Activated gamma-delta T cell treated with anti-CD3 and anti-CD28 coated beads, Interleukin-2, amount 50 U/mL, for 16 hours (primary cell): ENCODE data around the gene DPH2.

Source experiments
- DNase-seq: peaks from one replicate; pipeline ENCODE4 v3.0.0-alpha.2; 2020; ENCODE audit warnings: low read depth

Gene DPH2

DNA sequence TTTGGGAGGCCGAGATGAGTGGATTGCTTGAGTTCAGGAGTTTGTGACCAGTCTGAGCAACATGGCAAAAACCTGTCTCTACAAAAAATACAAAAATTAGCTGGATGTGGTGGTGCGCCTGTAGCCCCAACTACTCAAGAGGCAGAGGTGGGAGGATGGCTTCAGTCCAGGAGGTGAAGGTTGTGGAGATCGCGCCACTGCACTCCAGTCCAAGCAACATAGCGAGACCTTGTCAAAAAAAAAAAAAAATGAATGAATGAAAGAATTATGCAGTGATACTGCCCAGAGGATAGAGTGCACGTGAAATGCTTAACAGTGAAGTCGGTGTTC lies 429 bp upstream of the DPH2 start:
- DNase-seq, result no peak

GRCh38 chr1:43970502-43970901 lies 692 bp downstream of the DPH2 start:
- DNase-seq, result no peak

DNA sequence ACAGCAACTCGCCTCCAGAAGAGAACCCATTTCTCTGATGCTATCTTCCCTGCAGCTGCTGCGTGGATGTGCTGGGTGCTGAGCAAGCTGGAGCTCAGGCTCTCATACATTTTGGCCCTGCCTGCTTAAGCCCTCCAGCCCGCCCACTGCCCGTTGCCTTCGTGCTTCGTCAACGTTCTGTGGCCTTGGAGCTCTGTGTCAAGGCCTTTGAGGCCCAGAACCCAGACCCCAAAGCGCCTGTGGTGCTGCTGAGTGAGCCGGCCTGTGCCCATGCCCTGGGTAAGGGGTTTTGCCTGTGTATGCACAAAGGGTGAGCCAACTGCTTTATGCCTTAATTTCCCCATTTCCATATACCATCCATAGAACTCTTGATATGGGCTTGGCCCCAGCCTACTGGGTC lies 1.1 kb downstream of the DPH2 start:
- DNase-seq, result no peak

GRCh38 chr1:43971336-43971980 lies 1.6 kb downstream of the DPH2 start:
- no peak for DNase-seq

- DNase-seq, result no peak
These were observed 4.2 kb downstream of the DPH2 start for GRCh38 chr1:43973981-43974442.

DNA sequence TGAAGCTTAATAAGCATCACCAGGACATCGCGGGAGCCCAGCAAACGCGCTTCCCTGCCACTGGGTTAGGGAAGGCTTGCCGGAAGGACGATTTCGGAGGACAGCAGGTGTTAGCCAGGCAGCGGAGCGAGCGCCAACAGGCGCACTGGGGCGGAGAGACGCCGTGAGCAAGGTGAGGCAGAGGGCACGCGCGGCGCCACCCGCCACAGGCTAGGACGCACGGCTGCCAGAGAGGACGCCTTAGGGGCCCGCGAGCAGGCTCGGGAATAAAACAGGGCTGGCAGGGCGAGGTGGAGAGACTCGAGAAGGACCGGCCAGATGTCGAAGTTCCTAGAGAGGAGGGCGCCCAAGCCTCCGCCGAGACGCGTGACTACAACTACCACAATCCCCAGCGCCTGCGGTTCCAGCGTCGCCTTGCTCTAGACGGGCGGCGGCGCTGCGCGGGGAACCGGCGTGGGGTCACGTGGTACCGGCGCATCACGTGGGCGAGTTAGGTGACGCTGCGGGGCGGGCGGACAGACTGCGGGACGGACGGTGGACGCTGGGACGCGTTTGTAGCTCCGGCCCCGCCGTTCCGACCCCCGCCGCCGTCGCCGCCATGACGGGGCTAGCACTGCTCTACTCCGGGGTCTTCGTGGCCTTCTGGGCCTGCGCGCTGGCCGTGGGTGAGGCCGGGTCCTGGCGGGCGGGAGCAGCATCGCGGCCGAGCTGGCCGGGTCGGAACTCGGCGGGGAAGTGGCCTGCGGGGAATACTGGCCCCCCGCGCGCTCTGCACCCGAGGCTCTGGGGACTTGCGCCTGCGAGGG lies 4.8 kb downstream of the DPH2 start, which contains the start of gene ATP6V0B:
ATP6V0B (plus strand) TSS at position 518 of the 806 bp plus-strand sequence; CDS start at position 599, 81 bp downstream.
- peak; percentile 90 for DNase-seq

DNA sequence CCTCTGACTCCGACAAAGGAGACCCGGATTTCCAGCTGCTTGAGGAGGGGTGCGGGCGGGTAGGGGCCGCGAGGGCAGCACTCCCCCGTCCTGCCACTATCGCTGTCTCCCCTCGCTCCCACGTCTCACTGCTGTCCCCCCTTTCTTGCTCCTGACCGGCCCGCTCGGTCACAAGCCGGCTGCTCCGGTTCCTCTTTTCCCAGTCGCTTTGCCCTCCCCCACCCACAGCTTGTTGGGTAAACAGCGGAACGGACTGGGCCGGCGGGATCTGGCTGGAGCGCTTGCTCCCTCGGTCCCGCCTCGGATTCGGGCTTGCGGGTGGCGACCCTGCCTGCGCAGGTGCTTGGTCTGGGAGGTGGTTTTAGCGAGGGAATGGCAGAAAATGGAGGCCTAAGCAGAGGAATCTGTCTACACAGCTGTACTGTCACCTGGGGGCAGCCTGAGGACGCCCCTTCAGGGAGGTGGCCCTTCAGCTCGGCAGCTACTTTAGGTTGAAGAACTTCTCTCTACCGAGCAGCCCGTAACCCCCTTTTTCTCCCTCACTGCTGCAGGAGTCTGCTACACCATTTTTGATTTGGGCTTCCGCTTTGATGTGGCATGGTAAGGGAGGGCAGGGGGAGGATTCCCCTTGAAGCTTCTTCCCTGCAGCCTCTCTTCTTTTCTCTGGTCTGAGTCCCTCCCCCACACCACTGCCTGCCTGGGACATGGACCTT lies 5.6 kb downstream of the DPH2 start:
- DNase-seq, result no peak

GRCh38 chr1:43976045-43976444 lies 6.2 kb downstream of the DPH2 start:
- no peak for DNase-seq

DNA sequence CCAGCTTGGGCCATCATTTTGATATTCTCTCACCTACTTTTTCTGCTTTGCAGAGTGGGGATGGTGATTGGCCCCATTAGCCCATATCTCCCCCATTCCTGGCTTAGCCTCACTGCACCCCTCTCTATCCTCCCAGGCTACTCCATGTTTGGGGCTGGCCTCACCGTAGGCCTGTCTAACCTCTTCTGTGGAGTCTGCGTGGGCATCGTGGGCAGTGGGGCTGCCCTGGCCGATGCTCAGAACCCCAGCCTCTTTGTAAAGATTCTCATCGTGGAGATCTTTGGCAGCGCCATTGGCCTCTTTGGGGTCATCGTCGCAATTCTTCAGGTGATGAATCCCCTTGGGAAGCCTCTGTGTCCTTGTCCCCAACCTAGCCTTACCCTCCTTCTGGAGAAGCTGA lies 7.1 kb downstream of the DPH2 start:
- DNase-seq, result no peak

DNA sequence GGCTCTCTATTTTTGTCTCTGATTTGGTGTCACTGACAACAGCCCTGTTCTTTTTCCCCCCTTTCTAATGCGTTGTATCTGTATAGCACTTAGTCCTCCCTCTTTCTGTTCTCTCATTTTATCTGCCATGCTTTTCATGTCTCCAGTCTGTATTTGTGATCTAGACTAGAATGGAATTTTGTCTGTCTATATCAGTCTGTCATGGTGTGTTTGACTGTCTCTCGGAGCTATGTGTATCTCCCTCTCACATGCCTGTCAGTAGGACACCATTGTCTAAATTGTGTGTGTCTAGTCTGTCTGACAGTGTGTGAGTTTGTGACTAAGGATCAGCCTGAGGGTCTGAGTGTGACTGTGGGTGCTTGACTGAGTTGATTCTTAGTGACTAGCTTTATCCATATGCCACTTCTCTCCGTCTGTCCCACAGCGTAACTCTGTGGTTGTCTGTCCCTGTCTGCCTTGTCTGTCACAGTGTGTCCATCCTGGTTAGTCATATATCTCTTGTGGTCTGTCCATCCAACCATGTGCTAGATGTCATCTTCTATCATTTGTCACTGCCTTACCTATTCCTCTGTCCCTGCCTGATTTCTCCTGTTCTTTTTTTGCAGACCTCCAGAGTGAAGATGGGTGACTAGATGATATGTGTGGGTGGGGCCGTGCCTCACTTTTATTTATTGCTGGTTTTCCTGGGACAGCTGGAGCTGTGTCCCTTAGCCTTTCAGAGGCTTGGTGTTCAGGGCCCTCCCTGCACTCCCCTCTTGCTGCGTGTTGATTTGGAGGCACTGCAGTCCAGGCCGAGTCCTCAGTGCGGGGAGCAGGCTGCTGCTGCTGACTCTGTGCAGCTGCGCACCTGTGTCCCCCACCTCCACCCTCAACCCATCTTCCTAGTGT lies 7.8 kb downstream of the DPH2 start:
- DNase-seq, result no peak

DNA sequence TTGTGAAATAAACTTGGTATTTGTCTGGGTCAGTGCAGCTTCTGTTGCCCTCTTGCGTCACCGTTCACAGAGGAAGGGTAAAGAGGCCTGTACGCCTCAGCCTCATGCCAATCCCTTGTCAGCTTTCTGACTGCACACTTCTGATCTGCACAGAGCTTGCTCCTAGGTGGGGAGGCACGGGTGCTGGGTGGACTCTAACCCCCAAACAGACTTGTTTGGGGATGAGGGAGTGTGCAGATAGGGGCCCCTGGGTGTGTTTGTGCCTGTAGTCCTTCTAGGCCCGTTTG lies 8.4 kb downstream of the DPH2 start:
- no peak for DNase-seq

DNA sequence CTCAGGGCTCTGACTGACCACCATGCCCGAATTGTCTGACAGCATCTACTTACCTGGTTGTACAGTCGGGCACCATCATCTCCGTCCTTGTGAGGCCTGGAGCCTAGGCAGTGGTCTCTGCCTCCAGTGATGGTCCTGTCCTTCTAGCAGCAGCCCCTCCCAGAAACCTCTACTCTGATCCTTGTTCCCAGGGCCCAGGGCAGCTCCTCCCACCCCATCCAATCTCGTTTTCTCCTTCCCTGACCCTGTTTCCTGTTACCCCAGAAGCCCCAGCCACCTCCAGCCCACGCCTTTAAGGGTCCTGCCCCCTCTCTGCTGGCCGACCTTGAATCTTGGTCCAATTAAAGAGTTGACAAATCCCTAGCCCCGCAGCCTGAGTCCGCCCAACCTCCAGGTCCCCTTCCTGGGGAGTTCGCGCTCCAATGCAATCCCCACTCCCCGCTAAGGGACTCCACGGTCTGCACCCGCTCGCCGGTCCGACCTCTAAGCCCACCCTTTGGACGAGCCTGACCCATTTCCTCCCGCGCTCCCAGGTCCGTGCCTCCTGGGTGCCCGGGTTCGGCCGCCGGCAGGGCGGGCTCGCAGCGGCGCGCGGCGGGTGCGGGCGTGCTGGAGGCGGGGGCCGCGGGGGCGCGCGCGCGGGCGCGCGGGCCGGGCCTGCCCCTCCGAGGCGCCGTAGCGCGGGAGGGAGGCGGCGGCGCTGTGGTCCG lies 8.9 kb downstream of the DPH2 start, which contains the start of gene B4GALT2:
B4GALT2 (plus strand) TSS at position 660 of the 710 bp plus-strand sequence. CDS start 1,951 bp downstream, outside the sequence.
- no peak for DNase-seq

DNA sequence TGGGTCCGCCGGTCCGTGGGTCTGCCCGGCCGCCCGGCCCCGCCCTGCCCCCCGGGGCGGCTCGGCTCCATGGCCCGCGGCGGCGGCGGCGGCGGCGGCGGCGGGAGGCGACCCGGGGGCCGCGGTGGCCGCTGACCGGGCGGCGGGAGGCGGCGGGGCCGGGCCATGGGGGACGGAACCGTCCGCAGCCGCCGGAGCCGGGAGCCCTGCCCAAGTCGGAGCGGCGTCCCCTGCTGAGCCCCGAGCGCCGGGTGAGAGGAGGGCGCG lies 9.4 kb downstream of the DPH2 start:
- no peak for DNase-seq

DNA sequence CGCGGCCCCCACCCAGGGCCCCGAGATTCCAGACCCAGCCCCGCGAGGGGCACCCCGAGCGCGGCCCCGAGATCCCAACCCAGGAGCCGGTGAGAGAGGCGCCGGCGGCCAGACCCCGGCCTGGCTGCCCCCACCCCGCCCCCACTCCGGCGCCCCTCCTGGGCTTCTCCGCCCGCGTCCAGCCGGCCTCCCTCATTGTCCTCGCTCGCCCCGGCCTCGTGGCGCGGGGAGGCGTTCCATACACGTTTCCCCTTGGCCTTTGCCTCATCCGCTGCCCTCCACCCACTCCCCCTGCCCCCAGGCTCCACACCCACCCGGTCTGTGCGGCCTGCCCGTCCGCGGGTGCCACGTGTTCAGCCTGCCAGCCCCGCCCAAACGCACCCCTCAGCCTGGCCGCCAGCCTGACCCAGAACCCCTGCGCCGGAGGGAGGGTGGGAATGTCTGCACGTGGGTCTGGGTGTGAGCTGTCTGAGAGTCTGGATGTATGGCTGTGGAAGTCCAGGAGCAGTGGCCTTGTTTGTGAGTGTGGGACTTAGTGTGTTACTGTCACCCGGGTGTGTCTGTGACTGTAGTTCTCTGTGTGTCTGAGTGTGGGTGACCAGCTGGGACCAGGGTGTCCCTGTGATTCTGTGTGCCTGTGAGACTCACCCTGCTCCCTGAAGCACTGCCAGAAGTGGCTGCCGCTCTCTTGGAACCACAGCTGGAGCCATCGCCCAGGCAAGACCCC lies 9.9 kb downstream of the DPH2 start:
- no peak for DNase-seq

DNA sequence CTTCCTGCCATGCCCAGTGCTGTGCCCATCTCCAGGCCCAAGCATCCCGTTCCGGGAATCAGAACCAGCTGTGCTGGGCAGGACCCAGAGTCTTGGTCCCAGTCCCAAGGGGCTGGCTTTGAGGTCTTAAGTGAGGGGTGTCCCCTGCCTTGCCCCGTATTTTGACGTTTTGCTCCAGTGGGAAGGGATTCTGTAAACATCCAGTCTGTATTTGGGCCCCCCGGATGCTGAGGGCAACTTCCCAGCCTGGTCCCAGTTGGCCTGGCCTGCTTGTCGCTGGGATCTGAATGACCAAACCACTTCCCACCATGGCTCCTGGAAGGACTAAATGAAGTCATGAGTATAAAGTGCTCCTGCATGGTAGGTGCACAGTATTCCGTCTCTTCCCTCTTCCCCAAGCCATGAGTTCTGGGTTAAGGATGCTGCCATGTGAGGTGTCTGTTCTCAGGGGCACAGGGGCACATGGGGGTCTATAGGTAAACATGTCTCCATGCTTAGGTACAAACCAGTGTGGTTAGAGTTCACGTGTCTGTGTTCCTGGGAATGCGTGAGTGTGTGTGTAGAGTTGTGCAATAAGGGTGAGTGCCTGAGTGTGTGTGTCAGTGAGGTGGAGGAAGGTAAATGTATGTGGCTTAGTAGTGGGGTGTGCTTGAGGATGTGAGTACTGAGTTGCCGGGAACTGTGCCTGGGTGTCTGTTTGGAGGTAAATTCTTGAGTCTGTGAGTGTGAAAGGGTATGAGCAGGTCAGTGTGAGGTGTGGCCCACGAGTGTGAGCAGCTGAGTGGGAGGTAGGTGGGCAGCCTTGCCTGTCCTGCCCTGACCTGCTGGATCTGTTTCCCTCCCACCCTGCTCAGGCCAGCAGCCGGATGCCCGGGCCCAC lies 10.7 kb downstream of the DPH2 start:
- no peak for DNase-seq

GRCh38 chr1:43981135-43981491 lies 11.3 kb downstream of the DPH2 start:
- no peak for DNase-seq

- DNase-seq, result no peak
These were observed 11.8 kb downstream of the DPH2 start for GRCh38 chr1:43981636-43982035.

DNA sequence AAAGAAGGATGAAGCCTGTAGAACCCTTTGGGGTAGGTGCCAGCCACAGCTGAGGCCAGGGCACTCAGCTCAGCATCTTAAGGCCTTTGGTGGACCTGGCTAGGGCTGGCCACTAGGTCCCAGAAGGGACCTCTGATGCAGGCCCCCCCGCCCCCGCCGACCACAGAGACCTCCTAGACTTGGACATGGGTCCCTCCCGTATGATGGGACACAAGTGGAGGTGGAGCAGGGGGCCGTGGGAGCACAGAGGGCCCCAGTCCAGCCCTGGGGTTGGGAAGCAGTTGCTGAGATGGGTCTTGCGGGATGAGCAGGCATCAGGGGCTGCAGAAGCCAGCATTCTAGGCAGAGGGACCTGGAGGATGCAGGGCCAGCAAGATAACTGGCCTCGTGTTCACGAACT lies 12.4 kb downstream of the DPH2 start:
- no peak for DNase-seq

DNA sequence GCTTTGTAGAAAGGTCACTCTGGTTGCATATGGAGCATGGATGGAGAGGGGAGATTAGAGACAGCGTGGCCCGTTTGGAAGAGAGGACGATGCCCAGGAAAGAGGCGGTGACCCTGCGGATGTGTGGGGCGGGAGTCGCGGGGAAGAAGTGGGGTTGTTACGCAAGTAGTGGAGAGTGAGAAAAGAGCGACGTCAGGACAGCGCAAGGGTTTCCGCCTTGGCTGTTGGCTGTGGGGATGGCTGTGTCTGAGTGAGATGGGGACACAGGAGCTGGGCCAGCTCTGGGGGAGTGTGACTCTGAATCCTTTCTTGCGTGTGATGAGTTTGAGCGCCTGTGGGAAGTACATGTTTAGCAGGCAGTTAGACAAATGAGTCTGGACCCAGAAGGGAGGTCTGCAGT lies 13.0 kb downstream of the DPH2 start:
- no peak for DNase-seq

GRCh38 chr1:43983253-43983899 lies 13.6 kb downstream of the DPH2 start:
- no peak for DNase-seq
